ENCODE results near the gene AHSA1. TPM values are rescaled to one million over a fixed set of nuclear protein-coding genes. Genes with fewer than 3 reads are reported as not detected.

AHSA1 gene
- total and polyA plus RNA-seq, 10 of the 15 experiments (the other 5 are each of a cell fraction or from before 2014, with no cell fraction given), result 51.8 to 295 (median 201) TPM

GRCh38 chr14:77409131-77409533, 48.8 kb upstream of the AHSA1 start:
- in situ Hi-C loops (cut with MboI) (no loop called here), intact Hi-C loops (cut with micrococcal nuclease; ENCODE audit: unreplicated experiment) (no loop called here)
- Histone ChIP-seq H3K9ac (ENCODE audit: control insufficient read depth, insufficient read depth, low read length) (no peak overlapping the region), H3K4me2 (ENCODE audit: control insufficient read depth, insufficient read depth) (no peak overlapping the region), H4K20me1 (ENCODE audit: control insufficient read depth, insufficient read depth) (no peaks in the 10 kb centered on the region), H3K36me3 (ENCODE audit: control insufficient read depth in 2 of 2, insufficient read depth in 2 of 2, low read length in 1 of 2) (no peaks in the 10 kb centered on the region), H3K4me1 (ENCODE audit: control insufficient read depth, insufficient read depth, low read length) (no peaks in the 10 kb centered on the region; the same call in 1 of the 2 replicates), H3K9me3 (replicated peaks; ENCODE audit: control insufficient read depth, insufficient read depth, low read length) (no peaks in the 10 kb centered on the region), H3K27me3 (replicated peaks in 1 of 2; ENCODE audit: control insufficient read depth in 2 of 2, insufficient read depth in 2 of 2, low read length in 1 of 2) (no peaks in the 10 kb centered on the region), H3K79me2 (ENCODE audit: control insufficient read depth, insufficient read depth, low read length) (no peaks in the 10 kb centered on the region), H3K27ac (ENCODE audit: control insufficient read depth, insufficient read depth) (no peak overlapping the region), H3K4me3 (no peak overlapping the region), H2AFZ (ENCODE audit: control insufficient read depth, low read depth, low read length) (no peak overlapping the region)
- CTCF ChIA-PET, result interaction anchor here (1.2 kb wide), 1 partner anchor 40 kb away, joined by 3 read pairs; no protein-coding TSS in a partner anchor
- POLR2A ChIA-PET, result no interaction called here
- SMC1A ChIA-PET (ENCODE audit: uncharacterized antibody, unreplicated experiment), result interaction anchor here (0.7 kb wide), 1 partner anchor 93 kb away, joined by 3 read pairs; no protein-coding TSS in a partner anchor
- BruUV-seq (replicated peaks), result no TSS peak
- no peak for TF ChIP-seq MTA2 (IDR thresholded peaks at IDR 0.05; ENCODE audit: low read depth)
- TF ChIP-seq, protein P1, sequence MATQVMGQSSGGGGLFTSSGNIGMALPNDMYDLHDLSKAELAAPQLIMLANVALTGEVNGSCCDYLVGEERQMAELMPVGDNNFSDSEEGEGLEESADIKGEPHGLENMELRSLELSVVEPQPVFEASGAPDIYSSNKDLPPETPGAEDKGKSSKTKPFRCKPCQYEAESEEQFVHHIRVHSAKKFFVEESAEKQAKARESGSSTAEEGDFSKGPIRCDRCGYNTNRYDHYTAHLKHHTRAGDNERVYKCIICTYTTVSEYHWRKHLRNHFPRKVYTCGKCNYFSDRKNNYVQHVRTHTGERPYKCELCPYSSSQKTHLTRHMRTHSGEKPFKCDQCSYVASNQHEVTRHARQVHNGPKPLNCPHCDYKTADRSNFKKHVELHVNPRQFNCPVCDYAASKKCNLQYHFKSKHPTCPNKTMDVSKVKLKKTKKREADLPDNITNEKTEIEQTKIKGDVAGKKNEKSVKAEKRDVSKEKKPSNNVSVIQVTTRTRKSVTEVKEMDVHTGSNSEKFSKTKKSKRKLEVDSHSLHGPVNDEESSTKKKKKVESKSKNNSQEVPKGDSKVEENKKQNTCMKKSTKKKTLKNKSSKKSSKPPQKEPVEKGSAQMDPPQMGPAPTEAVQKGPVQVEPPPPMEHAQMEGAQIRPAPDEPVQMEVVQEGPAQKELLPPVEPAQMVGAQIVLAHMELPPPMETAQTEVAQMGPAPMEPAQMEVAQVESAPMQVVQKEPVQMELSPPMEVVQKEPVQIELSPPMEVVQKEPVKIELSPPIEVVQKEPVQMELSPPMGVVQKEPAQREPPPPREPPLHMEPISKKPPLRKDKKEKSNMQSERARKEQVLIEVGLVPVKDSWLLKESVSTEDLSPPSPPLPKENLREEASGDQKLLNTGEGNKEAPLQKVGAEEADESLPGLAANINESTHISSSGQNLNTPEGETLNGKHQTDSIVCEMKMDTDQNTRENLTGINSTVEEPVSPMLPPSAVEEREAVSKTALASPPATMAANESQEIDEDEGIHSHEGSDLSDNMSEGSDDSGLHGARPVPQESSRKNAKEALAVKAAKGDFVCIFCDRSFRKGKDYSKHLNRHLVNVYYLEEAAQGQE (IDR thresholded peaks at IDR 0.05; ENCODE audit: low read depth, low read length), result no peak
- 0 out of 2 replicates have a peak, but pooled peaks have one; percentile 19 for TF ChIP-seq YY1 (IDR thresholded peaks at IDR 0.05; ENCODE audit: low read depth, low read length)
- TF ChIP-seq NR2C1 (IDR thresholded peaks at IDR 0.05), result no peak
- TF ChIP-seq IRF5 (IDR thresholded peaks at IDR 0.05; ENCODE audit: borderline replicate concordance), result no peak
- TF ChIP-seq MYC (IDR thresholded peaks at IDR 0.05; ENCODE audit: insufficient read depth, insufficient read length, insufficient replicate concordance, low read length, severe bottlenecking), result no peak
- no peak for TF ChIP-seq HDAC2 (IDR thresholded peaks at IDR 0.05)
- TF ChIP-seq, protein P2, sequence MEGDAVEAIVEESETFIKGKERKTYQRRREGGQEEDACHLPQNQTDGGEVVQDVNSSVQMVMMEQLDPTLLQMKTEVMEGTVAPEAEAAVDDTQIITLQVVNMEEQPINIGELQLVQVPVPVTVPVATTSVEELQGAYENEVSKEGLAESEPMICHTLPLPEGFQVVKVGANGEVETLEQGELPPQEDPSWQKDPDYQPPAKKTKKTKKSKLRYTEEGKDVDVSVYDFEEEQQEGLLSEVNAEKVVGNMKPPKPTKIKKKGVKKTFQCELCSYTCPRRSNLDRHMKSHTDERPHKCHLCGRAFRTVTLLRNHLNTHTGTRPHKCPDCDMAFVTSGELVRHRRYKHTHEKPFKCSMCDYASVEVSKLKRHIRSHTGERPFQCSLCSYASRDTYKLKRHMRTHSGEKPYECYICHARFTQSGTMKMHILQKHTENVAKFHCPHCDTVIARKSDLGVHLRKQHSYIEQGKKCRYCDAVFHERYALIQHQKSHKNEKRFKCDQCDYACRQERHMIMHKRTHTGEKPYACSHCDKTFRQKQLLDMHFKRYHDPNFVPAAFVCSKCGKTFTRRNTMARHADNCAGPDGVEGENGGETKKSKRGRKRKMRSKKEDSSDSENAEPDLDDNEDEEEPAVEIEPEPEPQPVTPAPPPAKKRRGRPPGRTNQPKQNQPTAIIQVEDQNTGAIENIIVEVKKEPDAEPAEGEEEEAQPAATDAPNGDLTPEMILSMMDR (IDR thresholded peaks at IDR 0.05 in 2 of 3, conservative IDR thresholded peaks at IDR 0.05 in 1 of 3; ENCODE audit: control insufficient read depth in 2 of 3, extremely low read depth in 1 of 3, insufficient read depth in 1 of 3, low read depth in 3 of 3, low read length in 3 of 3), result peak in 1 of 3 experiments; percentile 35; a peak in 1 of 6 replicates
- TF ChIP-seq ETV6 (conservative IDR thresholded peaks at IDR 0.05 in 1 of 2, IDR thresholded peaks at IDR 0.05 in 1 of 2; ENCODE audit: borderline replicate concordance in 1 of 2, low read depth in 1 of 2), result no peak
- TF ChIP-seq ESRRA (IDR thresholded peaks at IDR 0.05; ENCODE audit: low read length), result no peak
- TF ChIP-seq HDGF (IDR thresholded peaks at IDR 0.05), result no peak
- 52% methylated on average over 3 of the region's 3 CpGs for WGBS (ENCODE audit: insufficient coverage, insufficient replicate concordance, low lambda C conversion rate, missing lambda C conversion rate)
- DNase-seq (ENCODE audit: low read depth, low spot score), result no peak
- ATAC-seq, result peak; percentile 73
- RAD21 ChIA-PET (ENCODE audit: unreplicated experiment), result no interaction called here
- no peak for FAIRE-seq

Data from GM12878 (cell line).